Transverse colon (tissue), 4 donors: Measurements from ENCODE around the gene OLFML2B.

ENCODE experiments used
- POLR2AphosphoS5 ChIP-seq, 3 donors: sonication (generic); formaldehyde crosslinking; IDR thresholded peaks; one replicate each; pipeline ENCODE4 v1.6.1; 2016; ENCODE audit warnings: antibody characterized with exemption in 3 of 3
- TF ChIP-seq, protein P1 (sequence below), 5 experiments: fragments of 200-600 bp in 3 of 5; fragments of 450-650 bp in 2 of 5; sonication (generic) in 3 of 5; IDR thresholded peaks; 1 replicate in 2 of 5; 2 replicates in 3 of 5; pipeline ENCODE4 v1.5.1; 2016 to 2017; ENCODE audit warnings: antibody characterized with exemption in 5 of 5, inconsistent platforms in 3 of 5, mild to moderate bottlenecking in 2 of 5, moderate library complexity in 1 of 5

DNA sequence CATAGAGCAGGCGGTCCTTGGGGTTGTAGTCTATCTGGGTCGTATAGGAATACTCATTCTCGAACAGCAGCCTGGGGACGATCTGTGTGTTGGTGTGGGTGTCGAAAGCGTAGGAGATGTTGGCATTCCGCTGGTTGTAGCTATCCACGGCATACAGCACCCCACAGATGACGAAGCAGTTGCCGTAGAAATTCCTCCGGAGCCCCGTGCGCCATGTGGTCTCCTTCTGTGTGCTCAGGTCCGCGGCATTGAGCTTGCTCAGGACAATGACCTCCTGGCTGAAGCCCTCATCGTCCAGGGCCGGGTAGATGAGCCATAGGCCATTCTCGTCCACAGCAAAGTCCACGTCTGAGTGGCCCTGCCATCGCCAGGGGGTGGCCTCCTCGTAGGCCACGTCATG, 39.9 kb downstream of the OLFML2B start:
- TF ChIP-seq, protein P1, sequence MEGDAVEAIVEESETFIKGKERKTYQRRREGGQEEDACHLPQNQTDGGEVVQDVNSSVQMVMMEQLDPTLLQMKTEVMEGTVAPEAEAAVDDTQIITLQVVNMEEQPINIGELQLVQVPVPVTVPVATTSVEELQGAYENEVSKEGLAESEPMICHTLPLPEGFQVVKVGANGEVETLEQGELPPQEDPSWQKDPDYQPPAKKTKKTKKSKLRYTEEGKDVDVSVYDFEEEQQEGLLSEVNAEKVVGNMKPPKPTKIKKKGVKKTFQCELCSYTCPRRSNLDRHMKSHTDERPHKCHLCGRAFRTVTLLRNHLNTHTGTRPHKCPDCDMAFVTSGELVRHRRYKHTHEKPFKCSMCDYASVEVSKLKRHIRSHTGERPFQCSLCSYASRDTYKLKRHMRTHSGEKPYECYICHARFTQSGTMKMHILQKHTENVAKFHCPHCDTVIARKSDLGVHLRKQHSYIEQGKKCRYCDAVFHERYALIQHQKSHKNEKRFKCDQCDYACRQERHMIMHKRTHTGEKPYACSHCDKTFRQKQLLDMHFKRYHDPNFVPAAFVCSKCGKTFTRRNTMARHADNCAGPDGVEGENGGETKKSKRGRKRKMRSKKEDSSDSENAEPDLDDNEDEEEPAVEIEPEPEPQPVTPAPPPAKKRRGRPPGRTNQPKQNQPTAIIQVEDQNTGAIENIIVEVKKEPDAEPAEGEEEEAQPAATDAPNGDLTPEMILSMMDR (IDR thresholded peaks at IDR 0.05): no peak
- no peak for TF ChIP-seq POLR2AphosphoS5 (IDR thresholded peaks at IDR 0.05)
